Left ventricle myocardium superior (tissue), 1 donor: ENCODE data around the gene CCDC6. TPM values are rescaled to one million over a fixed set of nuclear protein-coding genes. Genes with fewer than 3 reads are reported as not detected.
"Not testable (repeated sequence)": the region's sequence is repeated elsewhere in the genome, so short reads cannot be mapped to it uniquely, and the experiment has no call there.

Source experiments
- ATAC-seq: fragments of 200-7000 bp; cut with Tn5 transposase; one replicate; pipeline ENCODE4 v1.9.1; 2020; ENCODE audit warnings: mild to moderate bottlenecking, moderate library complexity
- DNase-seq: peaks from one replicate; pipeline ENCODE4 v3.0.0-alpha.2; 2020
- intact Hi-C: fragments of 100-400 bp; cut with micrococcal nuclease; formaldehyde crosslinking; loops from one replicate; pipeline ENCODE4 v1.11.0; 2022
- long read RNA-seq: library from polyadenylated mRNA; unstranded; transcript quantifications from one replicate; pipeline ENCODE4 v2.0.0, GENCODE V29; 2021
- total RNA-seq: library from RNA; stranded (reverse); fragmentation: NEBNext Ultra II Directional; extraction: Animal tissue kit (Norgen Biotek cat#: 25700); gene quantifications from one replicate; pipeline ENCODE4 v1.2.1, GENCODE V29; 2021
- donor health status: DM: no; HTN: yes; CAD: no; lungs with severe emphysema.

The CCDC6 gene
- total RNA-seq = 15.9 TPM
- long read RNA-seq, full-length matches to known transcripts = 6 of 12 reads
- long read RNA-seq, partial matches to known transcripts = 4 of 12 reads
- long read RNA-seq, other reads (novel, unspliced or antisense) = 2 of 12 reads

- ATAC-seq (peak; percentile 96), DNase-seq (peak; percentile 95)
- intact Hi-C loops = no loop called here
These were observed at the start of gene CCDC6 for GRCh38 chr10:59906417-59907202. CCDC6 (minus strand) TSS chr10:59906556; CDS start chr10:59906424, 132 bp downstream.

DNA sequence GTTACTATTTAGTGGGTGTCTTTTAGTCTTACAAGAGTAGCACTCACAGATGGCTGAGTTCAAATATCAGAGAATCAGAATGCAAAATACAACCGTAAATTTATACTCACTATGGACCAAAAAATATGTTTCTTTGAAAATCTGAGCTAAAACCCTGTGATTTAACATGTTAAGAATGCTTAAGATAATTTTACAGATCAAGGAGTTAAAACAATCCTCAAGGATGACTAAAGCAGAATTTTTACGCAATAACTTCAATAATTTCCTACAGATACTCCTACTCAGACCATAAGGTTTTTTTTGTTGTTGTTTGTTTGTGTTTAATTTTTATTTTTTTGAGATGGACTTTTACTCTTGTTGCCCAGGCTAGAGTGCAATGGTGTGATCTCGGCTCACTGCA lies 47.9 kb upstream of the CCDC6 start:
- intact Hi-C loops = no loop called here
- ATAC-seq (no peak), DNase-seq (no peak)

DNA sequence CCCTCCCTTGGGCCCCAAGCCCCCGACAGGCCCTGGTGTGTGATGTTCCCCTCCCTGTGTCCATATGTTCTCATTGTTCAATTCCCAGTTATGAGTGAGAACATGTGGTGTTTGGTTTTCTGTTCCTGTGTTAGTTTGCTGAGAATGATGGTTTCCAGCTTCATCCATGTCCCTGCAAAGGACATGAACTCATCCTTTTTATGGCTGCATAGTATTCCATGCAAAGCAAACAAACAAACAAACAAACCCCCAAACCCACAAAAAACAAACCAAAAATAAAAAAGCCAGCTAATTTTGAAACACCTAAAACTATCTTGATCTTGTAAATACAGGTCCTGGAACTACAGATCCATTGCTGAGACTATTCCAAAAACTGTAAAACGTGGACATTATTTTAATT lies 47.4 kb upstream of the CCDC6 start:
- intact Hi-C loops, DNase-seq, ATAC-seq: not testable (repeated sequence)

- no peak for DNase-seq
- no peak for ATAC-seq
- intact Hi-C loops = no loop called here
These were observed 43.7 kb upstream of the CCDC6 start for GRCh38 chr10:59950105-59950504.

DNA sequence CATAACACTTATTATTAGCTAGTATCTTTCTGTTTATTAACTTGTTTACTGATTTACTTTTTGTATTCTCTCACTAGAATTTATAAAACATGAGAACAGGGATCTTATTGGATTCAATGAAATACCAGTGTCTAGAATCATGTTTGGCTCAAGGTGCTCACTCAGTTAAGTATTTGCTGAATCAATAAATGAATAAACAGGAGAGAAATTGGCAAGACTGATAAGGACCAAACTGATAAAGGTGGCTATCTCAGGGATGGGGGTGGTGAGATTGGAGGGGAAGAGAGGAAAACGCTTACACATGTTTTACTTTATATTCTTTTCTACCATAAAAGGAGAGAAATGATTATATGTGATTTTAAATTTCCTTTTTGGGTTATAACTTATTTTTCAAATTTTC lies 43.3 kb upstream of the CCDC6 start:
- intact Hi-C loops = no loop called here
- ATAC-seq (no peak), DNase-seq (no peak)

GRCh38 chr10:59945991-59946390 lies 39.6 kb upstream of the CCDC6 start:
- no peak for DNase-seq
- ATAC-seq = no peak
- intact Hi-C loops = no loop called here

GRCh38 chr10:59945590-59945989 lies 39.2 kb upstream of the CCDC6 start:
- intact Hi-C loops = no loop called here
- DNase-seq = no peak
- ATAC-seq = no peak

- ATAC-seq = no peak
- no peak for DNase-seq
- intact Hi-C loops = no loop called here
These were observed 38.1 kb upstream of the CCDC6 start for GRCh38 chr10:59944339-59944935.

- no peak for DNase-seq
These were observed 36.2 kb upstream of the CCDC6 start for GRCh38 chr10:59942556-59942955.

GRCh38 chr10:59937720-59938119 lies 31.4 kb upstream of the CCDC6 start:
- DNase-seq (no peak), ATAC-seq (no peak)
- intact Hi-C loops = no loop called here

More at GRCh38 chr10:59942556-59942955, 36.2 kb upstream of the CCDC6 start:
- intact Hi-C loops = no loop called here
- no peak for ATAC-seq

- ATAC-seq (no peak), DNase-seq (no peak)
- intact Hi-C loops = no loop called here
These were observed 28.3 kb upstream of the CCDC6 start for GRCh38 chr10:59934701-59935100.

- DNase-seq, ATAC-seq, intact Hi-C loops: not testable (repeated sequence)
These were observed 24.6 kb upstream of the CCDC6 start for GRCh38 chr10:59930788-59931521.

- no peak for ATAC-seq
- DNase-seq = no peak
- intact Hi-C loops = no loop called here
These were observed 19.7 kb upstream of the CCDC6 start for GRCh38 chr10:59926086-59926485.

GRCh38 chr10:59922907-59923306 lies 16.6 kb upstream of the CCDC6 start:
- DNase-seq = no peak
- ATAC-seq = no peak
- intact Hi-C loops = no loop called here

DNA sequence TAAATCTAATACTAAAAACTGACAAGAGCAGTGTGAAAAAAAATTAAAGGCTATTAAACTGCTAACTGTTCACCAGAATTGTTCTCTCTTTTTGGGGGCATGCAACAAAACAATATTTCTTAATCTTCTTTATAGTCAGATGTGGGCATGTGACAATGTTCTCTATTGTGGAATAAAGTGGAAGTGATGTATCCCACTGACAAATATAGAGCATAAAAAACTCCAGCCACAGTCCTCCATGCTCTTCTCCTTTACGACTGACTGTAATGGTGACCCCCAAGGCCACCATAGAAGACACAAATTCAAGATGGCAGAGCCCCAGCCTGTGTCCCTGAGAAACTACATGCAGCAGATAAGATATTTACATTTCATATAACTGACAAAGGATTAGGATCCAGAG lies 11.6 kb upstream of the CCDC6 start:
- intact Hi-C loops = no loop called here
- no peak for ATAC-seq

GRCh38 chr10:59913547-59914237 lies 7.3 kb upstream of the CCDC6 start:
- ATAC-seq (no peak), DNase-seq (no peak)
- intact Hi-C loops = no loop called here

More for the DNA sequence above, 11.6 kb upstream of the CCDC6 start:
- DNase-seq = no peak

- no peak for DNase-seq
- intact Hi-C loops = no loop called here
- no peak for ATAC-seq
These were observed 4.5 kb upstream of the CCDC6 start for GRCh38 chr10:59910867-59911266.

GRCh38 chr10:59909815-59910214 lies 3.5 kb upstream of the CCDC6 start:
- intact Hi-C loops = no loop called here
- DNase-seq (no peak), ATAC-seq (no peak)

DNA sequence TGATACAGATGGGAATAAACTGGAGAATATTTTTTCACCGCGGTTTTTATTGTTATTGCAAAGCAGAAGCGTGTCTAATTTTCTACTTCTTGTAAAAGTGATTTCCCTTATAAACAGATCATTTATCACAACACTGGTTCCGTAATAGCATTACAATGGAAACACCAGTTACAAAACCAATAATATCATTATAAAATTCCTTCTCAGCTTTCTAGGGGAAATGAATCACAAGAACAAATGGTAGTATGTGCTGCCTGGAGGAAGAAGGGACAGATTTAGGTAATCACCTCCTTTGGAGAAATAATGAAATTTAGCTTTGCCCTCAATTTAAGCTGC lies 2.4 kb upstream of the CCDC6 start:
- ATAC-seq (no peak), DNase-seq (no peak)
- intact Hi-C loops = no loop called here
